GM12874 (cell line): ENCODE results near the gene CTIF.

Experiments
- CTCF ChIP-seq: IDR thresholded peaks from 2 replicates; pipeline ENCODE4 v1.5.1; 2011; ENCODE audit warnings: low read depth, mild to moderate bottlenecking, control low read depth, low read length, moderate library complexity; ENCODE audit not compliant: insufficient read depth

Gene CTIF

GRCh38 chr18:48889981-48890762 is 351.3 kb downstream of the CTIF start:
- TF ChIP-seq CTCF = no peak

GRCh38 chr18:48891721-48892120 is 352.9 kb downstream of the CTIF start:
- no peak for TF ChIP-seq CTCF

DNA sequence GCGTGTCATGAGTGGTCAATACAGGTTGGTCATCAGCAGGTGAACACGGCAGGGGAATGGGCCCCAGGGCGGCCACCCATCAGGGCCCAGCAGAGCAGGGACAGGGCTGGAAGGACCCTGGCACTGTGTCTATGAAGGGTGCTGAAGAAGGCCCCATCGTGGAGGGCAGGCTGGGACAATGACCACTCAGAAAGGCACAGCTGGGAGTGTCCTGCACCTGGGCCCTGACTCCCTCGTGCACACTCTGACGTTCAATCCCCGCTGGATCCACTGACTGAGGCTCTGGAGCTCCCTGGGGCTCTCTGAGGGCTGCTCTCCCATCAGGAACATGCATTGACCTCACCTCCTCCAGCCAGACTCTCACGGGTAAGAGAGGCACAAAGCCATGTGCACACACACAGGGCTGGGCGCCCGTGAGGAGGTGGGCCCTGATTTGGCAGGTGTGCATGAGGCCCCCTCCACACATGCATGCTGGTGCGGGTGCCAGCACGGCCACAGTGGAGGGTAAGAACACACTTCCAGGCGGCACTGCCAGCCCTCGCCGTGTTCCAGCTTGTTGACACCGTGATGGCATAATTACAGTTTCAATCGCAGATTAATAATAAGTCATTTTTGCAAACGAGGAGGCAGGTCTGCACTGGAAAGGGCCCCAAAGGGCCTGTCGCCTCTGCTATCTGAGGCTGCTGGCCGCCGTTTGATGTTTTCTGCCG is 353.5 kb downstream of the CTIF start:
- no peak for TF ChIP-seq CTCF

- TF ChIP-seq CTCF = no peak
These were observed 354.3 kb downstream of the CTIF start for GRCh38 chr18:48893061-48893607.

DNA sequence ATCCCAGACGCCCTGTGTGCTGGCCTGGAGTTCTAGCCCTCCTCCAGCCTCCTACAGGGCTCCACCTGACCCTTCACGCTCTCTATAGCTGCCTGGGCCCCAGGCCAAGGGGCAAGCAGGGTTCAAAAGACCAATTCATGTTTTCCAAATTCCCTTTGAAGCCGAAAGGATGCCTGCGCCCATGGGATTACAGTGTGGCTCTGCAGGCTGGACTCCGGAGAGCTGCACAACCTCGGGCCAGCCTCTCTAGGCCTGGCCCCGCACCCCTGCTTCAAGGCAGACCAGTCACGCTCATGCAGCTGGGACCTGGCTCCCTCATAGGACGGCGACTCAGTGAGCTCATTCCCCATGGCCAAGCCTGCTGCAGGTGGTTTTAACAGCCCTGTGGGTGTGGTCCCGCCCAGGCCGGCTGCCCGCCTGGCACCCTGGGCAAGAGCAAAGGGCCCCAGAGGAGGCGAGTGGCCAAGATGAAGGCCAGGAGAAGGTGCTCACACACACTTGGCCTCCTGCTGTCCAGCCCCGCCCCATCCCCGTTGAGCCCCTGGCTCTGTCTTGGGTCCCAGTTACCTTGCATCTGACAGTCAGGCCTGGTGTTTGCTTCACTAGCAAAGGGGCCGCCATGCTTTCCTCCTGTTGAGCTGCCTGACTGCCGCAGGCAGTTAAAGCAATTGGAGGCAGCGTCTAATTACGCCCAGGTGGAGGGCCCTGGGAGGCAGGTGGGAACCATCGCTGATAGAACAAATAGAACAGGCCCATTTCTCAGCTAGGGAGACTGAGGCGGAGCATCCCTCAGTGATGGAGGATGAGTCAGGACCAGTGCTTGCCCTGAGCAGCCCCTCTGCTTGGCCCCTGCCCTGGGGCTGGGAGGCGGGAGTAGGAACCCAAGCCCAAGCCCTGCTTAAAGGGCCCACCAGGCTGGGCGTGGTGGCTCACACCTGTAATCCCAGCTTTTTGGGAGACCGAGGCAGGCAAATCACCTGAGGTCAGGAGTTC is 355.1 kb downstream of the CTIF start:
- TF ChIP-seq CTCF = no peak

DNA sequence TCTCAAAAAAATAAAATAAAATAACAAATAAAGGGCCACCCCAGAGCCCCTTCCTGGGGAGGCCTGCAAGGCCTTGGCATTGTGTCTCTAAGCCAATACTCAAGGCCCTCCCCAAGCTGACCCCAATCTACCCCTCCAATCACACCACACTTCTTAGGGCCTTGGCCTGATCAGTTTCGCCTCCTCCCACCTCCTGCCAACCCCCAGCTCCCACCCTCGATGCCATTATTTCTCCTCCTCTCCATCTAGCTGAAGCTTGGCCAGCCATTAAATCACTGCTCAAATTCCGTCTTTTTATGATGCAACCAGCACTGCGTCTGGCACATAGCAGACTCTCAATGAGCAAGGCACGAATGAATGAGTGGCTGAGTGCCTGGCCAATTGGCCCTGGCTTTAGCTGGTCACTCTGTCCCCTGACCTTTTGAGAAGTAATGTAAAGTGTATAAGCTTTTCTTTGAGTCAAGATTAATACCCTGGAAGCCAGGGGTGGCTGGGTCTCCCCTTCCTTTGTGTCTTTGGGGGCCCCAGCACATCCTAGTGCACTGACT is 356.0 kb downstream of the CTIF start:
- TF ChIP-seq CTCF = no peak
